Uterus (tissue), 2 donors: ENCODE measurements around the gene COL5A1.

Source experiments
- CTCF ChIP-seq, 4 experiments: fragments of 200-600 bp in 2 of 4; fragments of 450-650 bp in 2 of 4; sonication (generic) in 2 of 4; IDR thresholded peaks; one replicate each; pipeline ENCODE4 v1.5.1; 2016 to 2019; ENCODE audit warnings: antibody characterized with exemption in 4 of 4, mild to moderate bottlenecking in 2 of 4, moderate library complexity in 1 of 4
- POLR2A ChIP-seq, 2 donors: fragments of 450-650 bp; IDR thresholded peaks; one replicate each; pipeline ENCODE4 v1.6.1; 2016; ENCODE audit warnings: antibody characterized with exemption in 2 of 2, mild to moderate bottlenecking in 1 of 2, moderate library complexity in 1 of 2

DNA sequence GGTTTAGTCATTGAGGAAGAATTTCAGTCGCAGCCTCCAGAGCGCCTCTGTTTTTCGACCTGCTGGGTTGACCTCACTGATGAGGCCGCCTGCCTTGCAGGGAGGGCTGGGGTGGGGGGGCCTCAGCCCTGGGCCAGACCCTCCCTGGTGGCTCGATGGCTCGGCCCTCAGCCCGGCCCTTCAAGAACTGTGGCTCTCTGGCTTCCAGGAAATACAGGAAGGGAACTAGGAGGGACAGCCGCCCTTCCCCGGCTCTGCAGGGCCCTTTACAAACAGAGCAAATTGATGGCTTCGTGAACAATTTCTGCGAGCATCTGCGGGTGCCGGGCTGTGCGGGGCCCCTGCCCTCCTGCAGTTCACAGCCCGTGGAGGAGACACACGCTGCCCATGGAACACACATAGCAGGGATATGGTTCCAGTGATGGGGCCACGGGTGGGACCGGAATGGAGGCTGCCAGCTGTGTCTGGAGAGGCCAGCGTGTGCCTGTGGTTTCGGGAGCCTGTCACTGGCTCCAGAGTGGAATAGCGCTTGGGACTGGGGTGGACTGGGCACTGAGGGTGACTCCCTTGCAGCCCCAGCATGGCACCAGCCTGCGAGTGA lies 39.6 kb downstream of the COL5A1 start:
- TF ChIP-seq CTCF (IDR thresholded peaks at IDR 0.05) (no peak), POLR2A (IDR thresholded peaks at IDR 0.05) (no peak)
